Measurements from ENCODE around the gene RAB11A.

Gene RAB11A

GRCh38 chr15:65921780-65922179, 52.5 kb downstream of the RAB11A start:
- no peak overlapping the region for H3K4me2 ChIP-seq (ENCODE audit: insufficient read depth, low read length, poor library complexity, severe bottlenecking)
- WGBS, 2 donors (ENCODE audit: extremely low coverage in 2 of 2, insufficient read length in 2 of 2, insufficient replicate concordance in 1 of 2): no CpG with 5 or more reads among the region's 5 CpGs
- no peak overlapping the region for H3K27ac ChIP-seq (replicated peaks; ENCODE audit: low read length)
- H2BK15ac ChIP-seq (ENCODE audit: low read length): no peak overlapping the region
- H2BK5ac ChIP-seq (ENCODE audit: low read length): no peak overlapping the region
- H2AFZ ChIP-seq (ENCODE audit: low read length): no peak overlapping the region
- no peaks in the 10 kb centered on the region for H3K36me3 ChIP-seq (replicated peaks in 1 of 2; ENCODE audit: control insufficient read depth in 2 of 2, insufficient read depth in 2 of 2, low read length in 2 of 2)
- no peak overlapping the region for H3K14ac ChIP-seq (ENCODE audit: low read length)
- no peak overlapping the region for H3K18ac ChIP-seq (ENCODE audit: low read length)
- H3K9ac ChIP-seq (ENCODE audit: low read depth, low read length, poor library complexity): no peak overlapping the region
- H2AK5ac ChIP-seq (ENCODE audit: low read depth, low read length): no peak overlapping the region
- H4K8ac ChIP-seq (ENCODE audit: low read depth, low read length): no peak overlapping the region
- no peak for DNase-seq (ENCODE audit: low spot score)
- H3K4me1 ChIP-seq (ENCODE audit: control insufficient read depth in 2 of 2, insufficient read depth in 1 of 2, low read depth in 1 of 2, low read length in 2 of 2): peaks cover 2 to 3% of the 10 kb centered on the region in 2 donors
- H2BK12ac ChIP-seq (ENCODE audit: low read length): no peak overlapping the region
- no peak overlapping the region for H3K23ac ChIP-seq (ENCODE audit: low read depth, low read length, poor library complexity)
- H3K4ac ChIP-seq (ENCODE audit: low read length): no peak overlapping the region
- H4K91ac ChIP-seq (ENCODE audit: low read depth, low read length, poor library complexity): no peak overlapping the region
- no peaks in the 10 kb centered on the region for H3K27me3 ChIP-seq (ENCODE audit: control insufficient read depth in 3 of 3, insufficient read depth in 3 of 3, low read depth in 1 of 3, low read length in 3 of 3)
- no peaks in the 10 kb centered on the region for H3K9me3 ChIP-seq (replicated peaks in 1 of 2; ENCODE audit: control insufficient read depth in 2 of 2, insufficient read depth in 1 of 2, low read depth in 1 of 2, low read length in 2 of 2)
- no peak overlapping the region for H3K4me3 ChIP-seq (ENCODE audit: low read length in 2 of 2)
- H3K79me1 ChIP-seq (ENCODE audit: low read depth, low read length): no peaks in the 10 kb centered on the region
- no peak overlapping the region for H2BK120ac ChIP-seq (ENCODE audit: low read depth, low read length)

GRCh38 chr15:65922621-65923020, 53.3 kb downstream of the RAB11A start:
- H2BK15ac ChIP-seq (ENCODE audit: low read length): no peak overlapping the region
- H3K27me3 ChIP-seq (ENCODE audit: control insufficient read depth in 3 of 3, insufficient read depth in 3 of 3, low read depth in 1 of 3, low read length in 3 of 3): no peaks in the 10 kb centered on the region
- peak overlapping the region; percentile 33 for H3K9ac ChIP-seq (ENCODE audit: low read depth, low read length, poor library complexity)
- peak overlapping the region; percentile 51 for H3K18ac ChIP-seq (ENCODE audit: low read length)
- H3K36me3 ChIP-seq (replicated peaks in 1 of 2; ENCODE audit: control insufficient read depth in 2 of 2, insufficient read depth in 2 of 2, low read length in 2 of 2): no peaks in the 10 kb centered on the region
- no peak overlapping the region for H3K14ac ChIP-seq (ENCODE audit: low read length)
- no CpG with 5 or more reads among the region's 7 CpGs for WGBS, 2 donors (ENCODE audit: extremely low coverage in 2 of 2, insufficient read length in 2 of 2, insufficient replicate concordance in 1 of 2)
- no peaks in the 10 kb centered on the region for H3K79me1 ChIP-seq (ENCODE audit: low read depth, low read length)
- no peaks in the 10 kb centered on the region for H3K9me3 ChIP-seq (replicated peaks in 1 of 2; ENCODE audit: control insufficient read depth in 2 of 2, insufficient read depth in 1 of 2, low read depth in 1 of 2, low read length in 2 of 2)
- H2AFZ ChIP-seq (ENCODE audit: low read length): no peak overlapping the region
- no peak overlapping the region for H3K4me2 ChIP-seq (ENCODE audit: insufficient read depth, low read length, poor library complexity, severe bottlenecking)
- H2AK5ac ChIP-seq (ENCODE audit: low read depth, low read length): no peak overlapping the region
- no peak overlapping the region for H2BK5ac ChIP-seq (ENCODE audit: low read length)
- no peak overlapping the region for H4K91ac ChIP-seq (ENCODE audit: low read depth, low read length, poor library complexity)
- H3K4ac ChIP-seq (ENCODE audit: low read length): no peak overlapping the region
- no peak overlapping the region for H2BK12ac ChIP-seq (ENCODE audit: low read length)
- no peak overlapping the region for H3K27ac ChIP-seq (replicated peaks; ENCODE audit: low read length)
- no peaks in the 10 kb centered on the region for H3K4me1 ChIP-seq (ENCODE audit: control insufficient read depth in 2 of 2, insufficient read depth in 1 of 2, low read depth in 1 of 2, low read length in 2 of 2)
- DNase-seq (ENCODE audit: low spot score): no peak
- no peak overlapping the region for H3K23ac ChIP-seq (ENCODE audit: low read depth, low read length, poor library complexity)
- no peak overlapping the region for H2BK120ac ChIP-seq (ENCODE audit: low read depth, low read length)
- H3K4me3 ChIP-seq (ENCODE audit: low read length in 2 of 2): no peak overlapping the region
- no peak overlapping the region for H4K8ac ChIP-seq (ENCODE audit: low read depth, low read length)

GRCh38 chr15:65923264-65923663, 54.0 kb downstream of the RAB11A start:
- Histone ChIP-seq H2BK5ac (ENCODE audit: low read length) (no peak overlapping the region), H2BK12ac (ENCODE audit: low read length) (no peak overlapping the region), H4K91ac (ENCODE audit: low read depth, low read length, poor library complexity) (no peak overlapping the region), H3K18ac (ENCODE audit: low read length) (no peak overlapping the region), H3K23ac (ENCODE audit: low read depth, low read length, poor library complexity) (no peak overlapping the region), H3K9me3 (replicated peaks in 1 of 2; ENCODE audit: control insufficient read depth in 2 of 2, insufficient read depth in 1 of 2, low read depth in 1 of 2, low read length in 2 of 2) (no peaks in the 10 kb centered on the region), H3K14ac (ENCODE audit: low read length) (no peak overlapping the region), H3K4me3 (ENCODE audit: low read length in 2 of 2) (no peak overlapping the region), H3K4ac (ENCODE audit: low read length) (no peak overlapping the region), H3K79me1 (ENCODE audit: low read depth, low read length) (no peaks in the 10 kb centered on the region), H2AFZ (ENCODE audit: low read length) (no peak overlapping the region), H3K27ac (replicated peaks; ENCODE audit: low read length) (no peak overlapping the region), H2AK5ac (ENCODE audit: low read depth, low read length) (no peak overlapping the region), H3K4me2 (ENCODE audit: insufficient read depth, low read length, poor library complexity, severe bottlenecking) (no peak overlapping the region), H3K27me3 (ENCODE audit: control insufficient read depth in 3 of 3, insufficient read depth in 3 of 3, low read depth in 1 of 3, low read length in 3 of 3) (no peaks in the 10 kb centered on the region), H3K4me1 (ENCODE audit: control insufficient read depth in 2 of 2, insufficient read depth in 1 of 2, low read depth in 1 of 2, low read length in 2 of 2) (no peaks in the 10 kb centered on the region), H3K36me3 (replicated peaks in 1 of 2; ENCODE audit: control insufficient read depth in 2 of 2, insufficient read depth in 2 of 2, low read length in 2 of 2) (no peaks in the 10 kb centered on the region), H2BK120ac (ENCODE audit: low read depth, low read length) (no peak overlapping the region), H4K8ac (ENCODE audit: low read depth, low read length) (no peak overlapping the region), H3K9ac (ENCODE audit: low read depth, low read length, poor library complexity) (no peak overlapping the region), H2BK15ac (ENCODE audit: low read length) (no peak overlapping the region)
- DNase-seq (ENCODE audit: low spot score): no peak
- WGBS, 2 donors (ENCODE audit: extremely low coverage in 2 of 2, insufficient read length in 2 of 2, insufficient replicate concordance in 1 of 2): no CpG with 5 or more reads among the region's 5 CpGs

GRCh38 chr15:65924004-65924403, 54.7 kb downstream of the RAB11A start:
- DNase-seq (ENCODE audit: low spot score): no peak
- Histone ChIP-seq H4K91ac (ENCODE audit: low read depth, low read length, poor library complexity) (no peak overlapping the region), H2BK5ac (ENCODE audit: low read length) (no peak overlapping the region), H3K4me2 (ENCODE audit: insufficient read depth, low read length, poor library complexity, severe bottlenecking) (no peak overlapping the region), H3K4ac (ENCODE audit: low read length) (no peak overlapping the region), H3K27me3 (ENCODE audit: control insufficient read depth in 3 of 3, insufficient read depth in 3 of 3, low read depth in 1 of 3, low read length in 3 of 3) (no peaks in the 10 kb centered on the region), H3K27ac (replicated peaks; ENCODE audit: low read length) (no peak overlapping the region), H3K36me3 (replicated peaks in 1 of 2; ENCODE audit: control insufficient read depth in 2 of 2, insufficient read depth in 2 of 2, low read length in 2 of 2) (no peaks in the 10 kb centered on the region), H2BK120ac (ENCODE audit: low read depth, low read length) (no peak overlapping the region), H3K4me1 (ENCODE audit: control insufficient read depth in 2 of 2, insufficient read depth in 1 of 2, low read depth in 1 of 2, low read length in 2 of 2) (no peaks in the 10 kb centered on the region), H2AFZ (ENCODE audit: low read length) (no peak overlapping the region), H3K14ac (ENCODE audit: low read length) (no peak overlapping the region), H4K8ac (ENCODE audit: low read depth, low read length) (no peak overlapping the region), H3K18ac (ENCODE audit: low read length) (no peak overlapping the region), H3K4me3 (ENCODE audit: low read length in 2 of 2) (no peak overlapping the region), H3K9me3 (replicated peaks in 1 of 2; ENCODE audit: control insufficient read depth in 2 of 2, insufficient read depth in 1 of 2, low read depth in 1 of 2, low read length in 2 of 2) (no peaks in the 10 kb centered on the region), H3K9ac (ENCODE audit: low read depth, low read length, poor library complexity) (peak overlapping the region; percentile 55), H3K79me1 (ENCODE audit: low read depth, low read length) (no peaks in the 10 kb centered on the region), H2BK12ac (ENCODE audit: low read length) (no peak overlapping the region), H2AK5ac (ENCODE audit: low read depth, low read length) (no peak overlapping the region), H3K23ac (ENCODE audit: low read depth, low read length, poor library complexity) (no peak overlapping the region), H2BK15ac (ENCODE audit: low read length) (no peak overlapping the region)
- WGBS, 2 donors (ENCODE audit: extremely low coverage in 2 of 2, insufficient read length in 2 of 2, insufficient replicate concordance in 1 of 2): no CpG with 5 or more reads among the region's 3 CpGs
